NCI-H446 treated with DMSO at 0.1 percent for 48 hours (cell line): ENCODE measurements around the gene MAS1.
"Not testable (repeated sequence)": the region's sequence is repeated elsewhere in the genome, so short reads cannot be mapped to it uniquely, and the experiment has no call there.

Experiments used
- DNase-seq: peaks from one replicate; lab custom pipeline; 2025; lab: John Stamatoyannopoulos, UW

Gene MAS1

GRCh38 chr6:159890792-159891191, at the start of gene MAS1:
Gene MAS1, plus strand, starts transcription at chr6:159890988. Its CDS starts 15,968 bp downstream, at chr6:159906956.
- DNase-seq: no peak

GRCh38 chr6:159842035-159842434, 48.8 kb upstream of the MAS1 start:
- DNase-seq: no peak

- DNase-seq: no peak
Observed at GRCh38 chr6:159844737-159845645, 45.8 kb upstream of the MAS1 start.

- DNase-seq: not testable (repeated sequence)
Observed at GRCh38 chr6:159848552-159848951, 42.2 kb upstream of the MAS1 start.

- not testable (repeated sequence) for DNase-seq
Observed at GRCh38 chr6:159849851-159850250, 40.9 kb upstream of the MAS1 start.

- no peak for DNase-seq
Observed at GRCh38 chr6:159852877-159853276, 37.9 kb upstream of the MAS1 start.

- no peak for DNase-seq
Observed at GRCh38 chr6:159853754-159854153, 37.0 kb upstream of the MAS1 start.

GRCh38 chr6:159854959-159855358, 35.8 kb upstream of the MAS1 start:
- no peak for DNase-seq

- DNase-seq: no peak
Observed at GRCh38 chr6:159858259-159858658, 32.5 kb upstream of the MAS1 start.

GRCh38 chr6:159860482-159860881, 30.3 kb upstream of the MAS1 start:
- no peak for DNase-seq

- no peak for DNase-seq
Observed at GRCh38 chr6:159862103-159862502, 28.7 kb upstream of the MAS1 start.

- not testable (repeated sequence) for DNase-seq
Observed at GRCh38 chr6:159863341-159863740, 27.4 kb upstream of the MAS1 start.

GRCh38 chr6:159865226-159865920, 25.4 kb upstream of the MAS1 start:
- no peak for DNase-seq

GRCh38 chr6:159866286-159867247, 24.2 kb upstream of the MAS1 start:
- no peak for DNase-seq

- DNase-seq: no peak
Observed at GRCh38 chr6:159871241-159871640, 19.5 kb upstream of the MAS1 start.

- no peak for DNase-seq
Observed at GRCh38 chr6:159871906-159872305, 18.9 kb upstream of the MAS1 start.

GRCh38 chr6:159874435-159874834, 16.4 kb upstream of the MAS1 start:
- no peak for DNase-seq

- no peak for DNase-seq
Observed at GRCh38 chr6:159875194-159875593, 15.6 kb upstream of the MAS1 start.

- no peak for DNase-seq
Observed at GRCh38 chr6:159876242-159876641, 14.5 kb upstream of the MAS1 start.

- DNase-seq: no peak
Observed at GRCh38 chr6:159877256-159877808, 13.5 kb upstream of the MAS1 start.

GRCh38 chr6:159878341-159878740, 12.4 kb upstream of the MAS1 start:
- no peak for DNase-seq

- no peak for DNase-seq
Observed at GRCh38 chr6:159879856-159880255, 10.9 kb upstream of the MAS1 start.
